NCI-H1048 (cell line): ENCODE data around the gene ERF.
"Not testable (repeated sequence)": the region's sequence is repeated elsewhere in the genome, so short reads cannot be mapped to it uniquely, and the experiment has no call there.

Experiments
- DNase-seq: peaks from one replicate; lab custom pipeline; 2025; lab: John Stamatoyannopoulos, UW

The ERF gene

GRCh38 chr19:42275103-42275502, 20.2 kb upstream of the ERF start:
- no peak for DNase-seq

- no peak for DNase-seq
Observed at GRCh38 chr19:42274065-42274682, 19.2 kb upstream of the ERF start.

GRCh38 chr19:42273407-42274064, 18.6 kb upstream of the ERF start:
- no peak for DNase-seq

- no peak for DNase-seq
Observed at GRCh38 chr19:42272989-42273406, 18.1 kb upstream of the ERF start.

- DNase-seq = no peak
Observed at GRCh38 chr19:42272535-42272897, 17.6 kb upstream of the ERF start.

- DNase-seq = no peak
Observed at GRCh38 chr19:42271861-42272534, 17.1 kb upstream of the ERF start.

- no peak for DNase-seq
Observed at GRCh38 chr19:42271045-42271419, 16.1 kb upstream of the ERF start.

GRCh38 chr19:42270346-42271044, 15.6 kb upstream of the ERF start:
- DNase-seq = no peak

- DNase-seq = no peak
Observed at GRCh38 chr19:42269478-42270345, 14.8 kb upstream of the ERF start.

- DNase-seq = peak; percentile 99
Observed at GRCh38 chr19:42268704-42269477, 14.0 kb upstream of the ERF start, which contains the start of gene CIC. Gene CIC, plus strand, starts transcription at chr19:42269252. Its CDS starts 2,532 bp downstream, at chr19:42271784.

GRCh38 chr19:42268142-42268703, 13.3 kb upstream of the ERF start:
- peak; percentile 97 for DNase-seq

GRCh38 chr19:42267644-42268141, 12.8 kb upstream of the ERF start:
- no peak for DNase-seq

- not testable (repeated sequence) for DNase-seq
Observed at GRCh38 chr19:42266928-42267603, 12.1 kb upstream of the ERF start.

- not testable (repeated sequence) for DNase-seq
Observed at GRCh38 chr19:42266105-42266504, 11.2 kb upstream of the ERF start.

- no peak for DNase-seq
Observed at GRCh38 chr19:42261763-42262162, 6.8 kb upstream of the ERF start.

- not testable (repeated sequence) for DNase-seq
Observed at GRCh38 chr19:42257842-42258241, 2.9 kb upstream of the ERF start.

GRCh38 chr19:42255766-42256745, 1.1 kb upstream of the ERF start:
- DNase-seq = no peak

GRCh38 chr19:42254089-42254849, 659 bp downstream of the ERF start:
- DNase-seq = no peak
